Common myeloid progenitor, CD34-positive (primary cell): ENCODE data around the gene KRT35.

Source experiments
- CTCF ChIA-PET: fragments of 350-600 bp; sonication (Branson Sonifier 250); formaldehyde crosslinking; loops from one replicate; lab custom pipeline; 2021; ENCODE audit warnings: antibody characterized with exemption; lab: Charles Lee
- POLR2A ChIA-PET: fragments of 350-600 bp; sonication (Branson Sonifier 250); formaldehyde crosslinking; loops from one replicate; lab custom pipeline; 2021; ENCODE audit warnings: antibody characterized with exemption; lab: Charles Lee
- DNase-seq, 3 donors: peaks; one replicate each; pipeline versions ENCODE4 v3.0.0 to v3.0.0-alpha.2; 2013
- H3K27ac ChIP-seq, 2 experiments: 1 replicate in 1 of 2; 2 replicates in 1 of 2; pipeline ENCODE4 v1.7.0; 2013; ENCODE audit warnings: inconsistent platforms in 2 of 2, low read length in 2 of 2, mild to moderate bottlenecking in 2 of 2, low read depth in 1 of 2, moderate library complexity in 1 of 2; ENCODE audit not compliant: severe bottlenecking in 2 of 2, insufficient read depth in 1 of 2, poor library complexity in 1 of 2
- H3K27me3 ChIP-seq, 5 experiments: replicated peaks in 2 of 5; 1 replicate in 3 of 5; 2 replicates in 2 of 5; pipeline versions ENCODE4 v1.6.1 to v1.7.0; 2013; ENCODE audit warnings: low read length in 4 of 5, mild to moderate bottlenecking in 2 of 5, moderate library complexity in 2 of 5, inconsistent platforms in 1 of 5; ENCODE audit not compliant: insufficient read depth in 5 of 5, control insufficient read depth in 4 of 5
- H3K36me3 ChIP-seq, 4 experiments: 1 replicate in 2 of 4; 2 replicates in 2 of 4; pipeline versions ENCODE4 v1.6.1 to v1.7.0; 2013; ENCODE audit warnings: low read length in 3 of 4, control low read depth in 1 of 4, mild to moderate bottlenecking in 1 of 4; ENCODE audit not compliant: control insufficient read depth in 4 of 4, insufficient read depth in 4 of 4
- H3K4me1 ChIP-seq, 4 experiments: 1 replicate in 3 of 4; 2 replicates in 1 of 4; pipeline versions ENCODE4 v1.6.1 to v1.7.1; 2013; ENCODE audit warnings: low read length in 3 of 4, mild to moderate bottlenecking in 3 of 4, control low read depth in 1 of 4, inconsistent platforms in 1 of 4, moderate library complexity in 1 of 4; ENCODE audit not compliant: control insufficient read depth in 4 of 4, insufficient read depth in 4 of 4; ENCODE audit errors: control extremely low read depth in 1 of 4
- H3K4me3 ChIP-seq, 7 experiments: 1 replicate in 4 of 7; 2 replicates in 3 of 7; pipeline versions ENCODE4 v1.5.1 to v1.7.0; 2013; ENCODE audit warnings: mild to moderate bottlenecking in 7 of 7, low read length in 6 of 7, moderate library complexity in 6 of 7, inconsistent platforms in 2 of 7, low read depth in 2 of 7, control low read depth in 1 of 7; ENCODE audit not compliant: insufficient read depth in 4 of 7, control insufficient read depth in 1 of 7; ENCODE audit errors: extremely low read depth in 1 of 7
- H3K9me3 ChIP-seq, 5 experiments: 1 replicate in 4 of 5; 2 replicates in 1 of 5; pipeline versions ENCODE4 v1.6.1 to v1.7.1; 2013; ENCODE audit warnings: low read length in 4 of 5, mild to moderate bottlenecking in 2 of 5, inconsistent platforms in 1 of 5, low read depth in 1 of 5, moderate library complexity in 1 of 5; ENCODE audit not compliant: control insufficient read depth in 4 of 5, insufficient read depth in 2 of 5; ENCODE audit errors: control extremely low read depth in 1 of 5
- WGBS: methylation state at CpG from one replicate; pipeline ENCODE4 v1.1.5; 2013; ENCODE audit not compliant: insufficient coverage; 5-methylcytosine and 5-hydroxymethylcytosine counted together

The KRT35 gene

DNA sequence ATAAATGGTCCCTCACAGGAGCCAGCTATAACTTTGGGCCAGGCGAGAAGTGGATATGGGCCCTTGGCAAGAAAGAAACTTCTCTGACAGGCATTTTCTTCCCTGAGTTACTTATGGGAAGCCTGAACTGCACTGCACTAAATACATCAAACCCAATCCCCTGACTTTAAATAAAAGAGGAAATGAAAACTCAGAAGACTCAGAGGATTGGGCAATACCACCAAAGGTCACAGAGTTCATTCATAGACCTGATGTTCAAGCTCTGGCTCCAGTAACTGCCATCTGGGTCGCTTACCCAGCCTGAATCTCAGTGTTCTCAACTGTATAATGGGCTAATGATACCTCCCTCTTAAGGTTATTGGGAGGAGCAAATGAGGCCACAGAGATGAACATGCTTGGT is 815 bp downstream of the KRT35 start:
- Histone ChIP-seq H3K4me1 (no peaks in the 10 kb centered on the region), H3K27ac (no peak overlapping the region), H3K27me3 (peaks cover 0 to 2% (median 0%) of the 10 kb centered on the region in 5 experiments), H3K9me3 (no peaks in the 10 kb centered on the region), H3K4me3 (no peak overlapping the region), H3K36me3 (no peaks in the 10 kb centered on the region)
- DNase-seq, result peak in 2 of 3 donors; percentile 9 to 12
- ChIA-PET POLR2A (no interaction called here), CTCF (interaction anchor here (0.8 to 1.2 kb wide), 2 partner anchors 15 to 69 kb away, joined by 3 read pairs; no protein-coding TSS in a partner anchor)
- WGBS, result 63% methylated on average over 2 of the region's 2 CpGs

DNA sequence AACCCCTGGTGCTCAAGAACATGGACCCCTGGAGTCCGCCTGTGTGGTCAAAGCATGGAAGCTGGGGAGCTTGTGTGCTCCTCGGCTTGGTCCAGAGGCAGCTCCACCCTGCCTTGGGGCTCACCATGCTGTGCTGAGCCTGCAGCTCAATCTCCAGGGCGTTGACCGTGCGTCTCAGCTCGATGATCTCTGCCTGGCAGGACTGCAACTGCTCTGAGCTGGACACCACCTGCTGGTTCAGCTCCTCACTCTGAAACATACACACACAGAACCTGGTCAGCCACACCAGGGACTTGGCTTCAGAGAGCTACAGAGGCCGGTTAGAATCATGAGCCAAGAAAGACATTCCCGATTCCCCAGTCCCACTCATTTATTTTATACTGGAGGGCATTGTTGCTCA is 2.7 kb downstream of the KRT35 start:
- 100% methylated on average over 6 of the region's 8 CpGs for WGBS
- Histone ChIP-seq H3K27ac (no peak overlapping the region), H3K4me1 (no peaks in the 10 kb centered on the region), H3K4me3 (no peak overlapping the region), H3K36me3 (no peaks in the 10 kb centered on the region), H3K9me3 (peaks cover 0 to 2% (median 0%) of the 10 kb centered on the region in 5 experiments), H3K27me3 (peaks cover 0 to 2% (median 0%) of the 10 kb centered on the region in 5 experiments)
- ChIA-PET CTCF (interaction anchor here (0.7 kb wide), 2 partner anchors 16 to 51 kb away, joined by 3 read pairs; no protein-coding TSS in a partner anchor), POLR2A (no interaction called here)
- DNase-seq, result no peak

DNA sequence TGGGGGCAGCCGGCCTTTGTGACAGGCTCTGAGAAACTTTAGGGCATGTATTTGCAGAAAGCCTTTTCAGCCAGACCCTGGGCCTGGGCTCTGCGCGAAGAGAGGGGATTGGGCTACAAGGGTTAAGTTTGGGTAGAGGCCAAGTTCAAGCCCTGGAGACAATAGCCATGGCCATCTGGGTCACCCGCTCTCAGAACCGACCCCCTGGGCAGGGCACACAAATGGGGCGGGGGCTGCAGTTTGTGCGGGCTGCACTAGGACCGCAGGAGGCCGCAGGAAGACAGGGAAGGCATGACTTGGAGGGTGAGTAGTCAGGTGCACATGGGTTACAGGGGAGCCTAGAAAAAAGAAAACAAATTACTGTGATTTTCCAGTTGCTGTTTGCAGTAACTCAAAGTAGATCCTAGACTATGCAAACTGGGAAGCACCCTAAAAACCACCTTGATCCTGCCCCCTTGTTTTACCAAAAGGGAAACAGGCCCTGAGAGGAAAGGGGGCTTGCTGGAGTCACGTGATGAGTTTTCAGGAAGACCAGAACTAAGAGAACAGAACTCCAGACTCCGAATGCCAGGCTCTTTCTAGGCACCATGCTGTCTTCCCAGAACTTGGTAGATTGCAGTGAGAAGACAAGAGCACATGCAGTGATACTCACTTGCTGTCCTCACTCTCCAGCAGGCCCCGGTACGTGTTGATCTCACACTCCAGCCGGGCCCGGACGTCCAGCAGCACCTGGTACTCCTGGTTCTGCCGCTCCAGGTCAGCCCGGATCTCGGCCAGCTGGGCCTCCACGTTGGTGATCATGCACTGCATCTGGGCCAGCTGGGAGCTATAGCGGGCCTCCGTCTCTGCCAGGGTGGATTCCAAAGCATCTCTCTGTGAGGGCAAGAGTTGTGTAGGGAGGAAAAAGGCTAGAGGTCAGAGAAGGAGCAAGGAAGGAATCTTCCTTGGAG is 3.8 kb downstream of the KRT35 start:
- Histone ChIP-seq H3K27me3 (peaks cover 0 to 2% (median 0%) of the 10 kb centered on the region in 5 experiments), H3K36me3 (no peaks in the 10 kb centered on the region), H3K4me1 (no peaks in the 10 kb centered on the region), H3K4me3 (no peak overlapping the region), H3K27ac (no peak overlapping the region), H3K9me3 (peaks cover 0 to 4% (median 2%) of the 10 kb centered on the region in 5 experiments)
- WGBS, result 94% methylated on average over 12 of the region's 22 CpGs
- ChIA-PET POLR2A (no interaction called here), CTCF (no interaction called here)
- no peak for DNase-seq

DNA sequence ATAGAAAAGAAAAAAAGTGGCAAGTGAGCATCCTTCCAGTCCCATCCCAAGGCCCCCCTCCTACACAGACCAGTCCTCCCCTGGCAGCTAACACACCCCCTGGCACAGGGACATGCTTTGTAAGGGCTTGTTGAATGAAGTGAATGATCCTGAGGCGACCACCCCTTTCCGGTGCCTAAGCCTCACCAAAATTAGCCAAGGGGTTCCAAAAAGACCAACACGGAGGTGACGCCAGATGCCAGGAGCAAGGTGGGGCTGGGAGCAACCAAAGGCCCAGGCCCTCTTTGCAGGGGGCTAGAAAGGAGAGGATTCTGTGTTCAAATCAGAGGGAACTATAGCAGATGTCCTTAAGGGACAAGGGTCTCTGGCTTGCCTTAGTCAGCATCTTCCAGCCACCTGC is 5.5 kb downstream of the KRT35 start:
- Histone ChIP-seq H3K27me3 (peaks cover 0 to 1% (median 0%) of the 10 kb centered on the region in 5 experiments), H3K27ac (no peak overlapping the region), H3K36me3 (no peaks in the 10 kb centered on the region), H3K4me1 (no peaks in the 10 kb centered on the region), H3K4me3 (no peak overlapping the region), H3K9me3 (peaks cover 0 to 15% (median 4%) of the 10 kb centered on the region in 5 experiments)
- 95% methylated on average over 3 of the region's 4 CpGs for WGBS
- POLR2A ChIA-PET, result no interaction called here
- no peak for DNase-seq
- CTCF ChIA-PET, result no interaction called here

DNA sequence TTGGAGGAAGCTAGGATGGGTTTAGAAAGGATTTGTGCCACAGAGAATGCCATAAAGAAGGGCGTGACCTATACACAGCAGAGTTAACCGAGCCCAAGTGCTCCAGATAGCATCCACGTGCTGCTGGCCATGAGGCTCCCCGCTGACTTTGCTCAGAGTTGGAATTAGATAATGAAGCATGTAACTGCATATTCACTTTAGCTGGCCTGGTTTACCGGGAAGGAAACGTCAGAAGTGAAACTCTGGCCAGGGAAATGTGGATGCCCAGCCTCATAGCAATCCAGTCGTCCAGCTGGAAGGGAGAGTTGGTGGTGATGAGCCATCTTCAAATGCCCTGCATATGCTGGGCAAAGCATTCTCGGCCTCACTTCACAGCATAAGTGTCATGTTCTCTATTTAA is 6.1 kb downstream of the KRT35 start:
- Histone ChIP-seq H3K27ac (no peak overlapping the region), H3K4me1 (no peaks in the 10 kb centered on the region), H3K27me3 (peaks cover 0 to 1% (median 0%) of the 10 kb centered on the region in 5 experiments), H3K4me3 (no peak overlapping the region), H3K9me3 (peaks cover 0 to 15% (median 4%) of the 10 kb centered on the region in 5 experiments), H3K36me3 (no peaks in the 10 kb centered on the region)
- WGBS, result 82% methylated on average over 7 of the region's 8 CpGs
- CTCF ChIA-PET, result no interaction called here
- DNase-seq, result no peak
- POLR2A ChIA-PET, result no interaction called here

DNA sequence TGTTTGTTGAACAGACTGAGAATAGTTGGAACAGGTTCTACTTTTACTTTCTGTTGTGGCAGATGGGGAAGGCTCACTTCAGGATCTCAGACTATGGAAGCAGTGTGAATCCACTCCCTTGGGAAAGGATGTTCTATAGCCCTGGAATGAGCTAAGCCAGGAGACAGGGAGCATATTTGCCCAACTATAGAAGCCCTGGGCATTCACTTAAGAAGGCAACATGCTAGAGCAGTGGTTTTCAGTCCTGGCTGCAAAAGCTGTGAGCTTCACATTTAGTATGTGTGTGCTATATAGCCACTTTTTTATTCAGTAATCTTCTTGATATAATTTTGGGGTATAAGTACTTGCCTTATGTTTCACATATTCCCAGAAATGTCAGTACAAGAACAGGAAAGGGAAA is 12.6 kb downstream of the KRT35 start:
- H3K36me3 ChIP-seq, result no peaks in the 10 kb centered on the region
- peaks cover 0 to 6% (median 2%) of the 10 kb centered on the region in 5 experiments for H3K27me3 ChIP-seq
- CTCF ChIA-PET, result no interaction called here
- peaks cover 1 to 25% (median 11%) of the 10 kb centered on the region in 5 experiments for H3K9me3 ChIP-seq
- no peak overlapping the region for H3K4me3 ChIP-seq
- H3K4me1 ChIP-seq, result no peaks in the 10 kb centered on the region
- no peak for DNase-seq
- POLR2A ChIA-PET, result no interaction called here
- no peak overlapping the region for H3K27ac ChIP-seq

DNA sequence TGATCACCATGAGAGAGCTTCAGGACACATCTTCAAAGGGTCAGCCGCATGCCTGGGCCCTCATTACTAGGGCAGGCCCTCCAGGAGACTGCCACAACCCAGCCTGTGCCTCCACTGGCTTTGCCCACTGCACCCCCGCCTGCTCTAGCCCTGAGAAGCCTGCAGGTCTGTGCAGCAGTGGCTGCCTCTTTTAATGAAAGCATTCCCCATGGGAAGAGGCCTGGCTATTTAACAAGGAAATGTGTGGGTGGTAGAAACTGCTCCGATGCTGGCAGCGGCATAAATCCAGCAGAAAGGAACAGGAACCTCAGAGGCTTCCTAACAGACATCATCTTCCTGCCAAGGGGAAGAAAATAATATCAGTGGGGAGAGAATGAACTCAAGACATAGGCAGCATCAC is 13.4 kb downstream of the KRT35 start:
- 71% methylated on average over 4 of the region's 4 CpGs for WGBS
- Histone ChIP-seq H3K4me3 (no peak overlapping the region), H3K36me3 (no peaks in the 10 kb centered on the region), H3K9me3 (peaks cover 1 to 25% (median 8%) of the 10 kb centered on the region in 5 experiments), H3K27me3 (peaks cover 0 to 6% (median 2%) of the 10 kb centered on the region in 5 experiments), H3K27ac (no peak overlapping the region), H3K4me1 (no peaks in the 10 kb centered on the region)
- DNase-seq, result no peak
- ChIA-PET POLR2A (no interaction called here), CTCF (no interaction called here)
